SK-N-SH (cell line): ENCODE measurements around the gene ZNF804A.

Experiments
- GABPA ChIP-seq: IDR thresholded peaks from 2 replicates; pipeline ENCODE4 v1.4.0; 2012; ENCODE audit warnings: low read depth, mild to moderate bottlenecking
- MEF2A ChIP-seq: IDR thresholded peaks from 2 replicates; pipeline ENCODE4 v1.4.0; 2012; ENCODE audit warnings: low read depth, borderline replicate concordance
- MXI1 ChIP-seq: IDR thresholded peaks from 2 replicates; pipeline ENCODE4 v1.6.1; 2012; ENCODE audit warnings: mild to moderate bottlenecking, low read depth, low read length, improper control_type of control experiment
- POLR2AphosphoS5 ChIP-seq: IDR thresholded peaks from 2 replicates; pipeline ENCODE4 v1.6.1; 2012; ENCODE audit warnings: low read depth, low read length
- SIN3A ChIP-seq: IDR thresholded peaks from 2 replicates; pipeline ENCODE4 v1.6.1; 2012; ENCODE audit warnings: low read depth, mild to moderate bottlenecking, low read length, moderate library complexity, borderline replicate concordance
- TAF1 ChIP-seq: IDR thresholded peaks from 2 replicates; pipeline ENCODE4 v1.6.1; 2012; ENCODE audit warnings: low read depth, mild to moderate bottlenecking, low read length, moderate library complexity, borderline replicate concordance
- TEAD4 ChIP-seq: IDR thresholded peaks from 2 replicates; pipeline ENCODE4 v1.4.0; 2012; ENCODE audit warnings: mild to moderate bottlenecking, borderline replicate concordance; ENCODE audit not compliant: insufficient read depth
- TF ChIP-seq, protein P1 (sequence below): fragments of 200-600 bp; sonication (generic); IDR thresholded peaks from 2 replicates; pipeline ENCODE4 v1.6.1; 2017; ENCODE audit warnings: antibody characterized with exemption, mild to moderate bottlenecking, moderate library complexity
- TF ChIP-seq, protein P2 (sequence below): IDR thresholded peaks from 2 replicates; pipeline ENCODE4 v1.4.0; 2012; ENCODE audit warnings: low read depth
- TF ChIP-seq, protein P3 (sequence below): IDR thresholded peaks from 2 replicates; pipeline ENCODE4 v1.6.1; 2012; ENCODE audit warnings: mild to moderate bottlenecking, low read depth, low read length, moderate library complexity

DNA sequence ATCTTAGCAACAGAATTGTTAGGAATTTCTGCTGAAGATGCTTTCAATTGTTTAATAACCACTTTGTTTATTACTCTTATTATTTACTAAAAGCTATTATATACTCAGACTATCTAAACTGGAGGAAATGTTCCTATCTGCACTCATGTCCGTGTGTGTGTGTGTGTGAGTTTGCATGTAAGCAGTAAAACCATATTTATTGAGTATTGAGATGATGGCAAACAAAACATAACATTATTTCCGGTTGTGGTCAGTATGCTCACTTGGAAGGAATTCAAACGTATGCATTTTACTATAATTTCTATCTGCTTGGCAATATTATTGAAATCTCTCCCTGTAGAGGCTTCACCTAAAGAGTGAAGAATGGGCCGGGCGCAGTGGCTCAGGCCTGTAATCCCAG lies 43.0 kb upstream of the ZNF804A start:
- TF ChIP-seq, protein P1, sequence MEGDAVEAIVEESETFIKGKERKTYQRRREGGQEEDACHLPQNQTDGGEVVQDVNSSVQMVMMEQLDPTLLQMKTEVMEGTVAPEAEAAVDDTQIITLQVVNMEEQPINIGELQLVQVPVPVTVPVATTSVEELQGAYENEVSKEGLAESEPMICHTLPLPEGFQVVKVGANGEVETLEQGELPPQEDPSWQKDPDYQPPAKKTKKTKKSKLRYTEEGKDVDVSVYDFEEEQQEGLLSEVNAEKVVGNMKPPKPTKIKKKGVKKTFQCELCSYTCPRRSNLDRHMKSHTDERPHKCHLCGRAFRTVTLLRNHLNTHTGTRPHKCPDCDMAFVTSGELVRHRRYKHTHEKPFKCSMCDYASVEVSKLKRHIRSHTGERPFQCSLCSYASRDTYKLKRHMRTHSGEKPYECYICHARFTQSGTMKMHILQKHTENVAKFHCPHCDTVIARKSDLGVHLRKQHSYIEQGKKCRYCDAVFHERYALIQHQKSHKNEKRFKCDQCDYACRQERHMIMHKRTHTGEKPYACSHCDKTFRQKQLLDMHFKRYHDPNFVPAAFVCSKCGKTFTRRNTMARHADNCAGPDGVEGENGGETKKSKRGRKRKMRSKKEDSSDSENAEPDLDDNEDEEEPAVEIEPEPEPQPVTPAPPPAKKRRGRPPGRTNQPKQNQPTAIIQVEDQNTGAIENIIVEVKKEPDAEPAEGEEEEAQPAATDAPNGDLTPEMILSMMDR, result no peak
- no peak for TF ChIP-seq SIN3A
- TF ChIP-seq GABPA, result no peak
- TF ChIP-seq TAF1, result no peak
- TF ChIP-seq MEF2A, result no peak
- no peak for TF ChIP-seq MXI1
- TF ChIP-seq TEAD4, result no peak
- TF ChIP-seq, protein P2, sequence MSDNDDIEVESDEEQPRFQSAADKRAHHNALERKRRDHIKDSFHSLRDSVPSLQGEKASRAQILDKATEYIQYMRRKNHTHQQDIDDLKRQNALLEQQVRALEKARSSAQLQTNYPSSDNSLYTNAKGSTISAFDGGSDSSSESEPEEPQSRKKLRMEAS, result no peak
- no peak for TF ChIP-seq POLR2AphosphoS5
- TF ChIP-seq, protein P3, sequence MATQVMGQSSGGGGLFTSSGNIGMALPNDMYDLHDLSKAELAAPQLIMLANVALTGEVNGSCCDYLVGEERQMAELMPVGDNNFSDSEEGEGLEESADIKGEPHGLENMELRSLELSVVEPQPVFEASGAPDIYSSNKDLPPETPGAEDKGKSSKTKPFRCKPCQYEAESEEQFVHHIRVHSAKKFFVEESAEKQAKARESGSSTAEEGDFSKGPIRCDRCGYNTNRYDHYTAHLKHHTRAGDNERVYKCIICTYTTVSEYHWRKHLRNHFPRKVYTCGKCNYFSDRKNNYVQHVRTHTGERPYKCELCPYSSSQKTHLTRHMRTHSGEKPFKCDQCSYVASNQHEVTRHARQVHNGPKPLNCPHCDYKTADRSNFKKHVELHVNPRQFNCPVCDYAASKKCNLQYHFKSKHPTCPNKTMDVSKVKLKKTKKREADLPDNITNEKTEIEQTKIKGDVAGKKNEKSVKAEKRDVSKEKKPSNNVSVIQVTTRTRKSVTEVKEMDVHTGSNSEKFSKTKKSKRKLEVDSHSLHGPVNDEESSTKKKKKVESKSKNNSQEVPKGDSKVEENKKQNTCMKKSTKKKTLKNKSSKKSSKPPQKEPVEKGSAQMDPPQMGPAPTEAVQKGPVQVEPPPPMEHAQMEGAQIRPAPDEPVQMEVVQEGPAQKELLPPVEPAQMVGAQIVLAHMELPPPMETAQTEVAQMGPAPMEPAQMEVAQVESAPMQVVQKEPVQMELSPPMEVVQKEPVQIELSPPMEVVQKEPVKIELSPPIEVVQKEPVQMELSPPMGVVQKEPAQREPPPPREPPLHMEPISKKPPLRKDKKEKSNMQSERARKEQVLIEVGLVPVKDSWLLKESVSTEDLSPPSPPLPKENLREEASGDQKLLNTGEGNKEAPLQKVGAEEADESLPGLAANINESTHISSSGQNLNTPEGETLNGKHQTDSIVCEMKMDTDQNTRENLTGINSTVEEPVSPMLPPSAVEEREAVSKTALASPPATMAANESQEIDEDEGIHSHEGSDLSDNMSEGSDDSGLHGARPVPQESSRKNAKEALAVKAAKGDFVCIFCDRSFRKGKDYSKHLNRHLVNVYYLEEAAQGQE, result no peak
